MM.1S (cell line): Measurements from ENCODE around the gene BCAR3.

Experiments used
- DNase-seq: peaks from one replicate; pipeline ENCODE4 v3.0.0-alpha.2; 2015
- H2AFZ ChIP-seq: fragments of 300-600 bp; sonication (generic); 2 replicates; pipeline ENCODE4 v1.6.0; 2016; ENCODE audit warnings: antibody characterized with exemption, low read length
- H3F3A ChIP-seq: fragments of 300-600 bp; sonication (generic); 2 replicates; pipeline ENCODE4 v1.6.1; 2016; ENCODE audit warnings: mild to moderate bottlenecking, antibody characterized with exemption, low read length, moderate library complexity, mixed read lengths; ENCODE audit not compliant: insufficient read depth
- H3K27ac ChIP-seq: fragments of 300-600 bp; sonication (generic); 2 replicates; pipeline ENCODE4 v1.5.1; 2016; ENCODE audit warnings: mild to moderate bottlenecking, low read length
- H3K27me3 ChIP-seq: fragments of 300-600 bp; sonication (generic); replicated peaks from 2 replicates; pipeline ENCODE4 v1.6.0; 2016; ENCODE audit warnings: low read length; ENCODE audit not compliant: insufficient read depth
- H3K36me3 ChIP-seq: fragments of 300-600 bp; sonication (generic); replicated peaks from 2 replicates; pipeline ENCODE4 v1.6.1; 2016; ENCODE audit warnings: mild to moderate bottlenecking, low read length, mixed read lengths; ENCODE audit not compliant: insufficient read depth
- H3K4me1 ChIP-seq: fragments of 300-600 bp; sonication (generic); 2 replicates; pipeline ENCODE4 v1.6.1; 2016; ENCODE audit warnings: low read length, mixed read lengths
- H3K4me2 ChIP-seq: fragments of 300-600 bp; sonication (generic); 2 replicates; pipeline ENCODE4 v1.6.0; 2016; ENCODE audit warnings: low read depth, low read length
- H3K4me3 ChIP-seq: fragments of 300-600 bp; sonication (generic); 2 replicates; pipeline ENCODE4 v1.5.1; 2016; ENCODE audit warnings: low read length, mixed read lengths
- H3K79me2 ChIP-seq: fragments of 300-600 bp; sonication (generic); 2 replicates; pipeline ENCODE4 v1.6.1; 2016; ENCODE audit warnings: mixed run types, low read length, mixed read lengths
- H3K9ac ChIP-seq: fragments of 300-600 bp; sonication (generic); 2 replicates; pipeline ENCODE4 v1.6.1; 2016; ENCODE audit warnings: low read length, mixed read lengths
- H3K9me2 ChIP-seq: fragments of 300-600 bp; sonication (generic); replicated peaks from 2 replicates; pipeline ENCODE4 v1.6.1; 2016; ENCODE audit warnings: mild to moderate bottlenecking, low read length, mixed read lengths; ENCODE audit not compliant: insufficient read depth
- H3K9me3 ChIP-seq: fragments of 300-600 bp; sonication (generic); replicated peaks from 2 replicates; pipeline ENCODE4 v1.6.1; 2016; ENCODE audit warnings: mild to moderate bottlenecking, low read length, mixed read lengths; ENCODE audit not compliant: insufficient read depth
- H4K20me1 ChIP-seq: fragments of 300-600 bp; sonication (generic); 2 replicates; pipeline ENCODE4 v1.6.1; 2016; ENCODE audit warnings: mild to moderate bottlenecking, low read length, moderate library complexity, mixed read lengths; ENCODE audit not compliant: insufficient read depth
- CTCF ChIP-seq: fragments of 300-600 bp; sonication (generic); IDR thresholded peaks from 2 replicates; pipeline ENCODE4 v1.5.1; 2016; ENCODE audit warnings: antibody characterized with exemption, low read length, mixed read lengths
- EZH2 ChIP-seq: fragments of 300-600 bp; sonication (generic); optimal IDR thresholded peaks from 2 replicates; pipeline ENCODE3; 2017; ENCODE audit warnings: low read depth, mild to moderate bottlenecking, antibody characterized with exemption, low read length, mixed read lengths
- EZH2phosphoT487 ChIP-seq: fragments of 300-600 bp; sonication (generic); IDR thresholded peaks from 2 replicates; pipeline ENCODE4 v1.6.1; 2018; ENCODE audit warnings: antibody characterized with exemption, low read length

Gene BCAR3

GRCh38 chr1:93605812-93606512 is 75.7 kb downstream of the BCAR3 start:
- TF ChIP-seq EZH2phosphoT487, result no peak
- TF ChIP-seq EZH2, result no peak
- no peak for TF ChIP-seq CTCF
- Histone ChIP-seq H4K20me1 (no peaks in the 10 kb centered on the region), H3K4me1 (no peaks in the 10 kb centered on the region), H3K4me3 (no peak overlapping the region), H3K9ac (no peak overlapping the region), H3K27ac (no peak overlapping the region), H3K9me3 (no peaks in the 10 kb centered on the region), H3K4me2 (no peak overlapping the region), H2AFZ (no peak overlapping the region), H3K36me3 (no peaks in the 10 kb centered on the region), H3K79me2 (no peaks in the 10 kb centered on the region), H3K27me3 (no peaks in the 10 kb centered on the region), H3K9me2 (no peaks in the 10 kb centered on the region), H3F3A (no peaks in the 10 kb centered on the region)
- DNase-seq, result no peak

- H3K9me2 ChIP-seq, result no peaks in the 10 kb centered on the region
- TF ChIP-seq CTCF, result no peak
- H3K4me1 ChIP-seq, result no peaks in the 10 kb centered on the region
- H2AFZ ChIP-seq, result no peak overlapping the region
- H3F3A ChIP-seq, result no peaks in the 10 kb centered on the region
- no peaks in the 10 kb centered on the region for H3K9me3 ChIP-seq
- no peaks in the 10 kb centered on the region for H4K20me1 ChIP-seq
- no peak for DNase-seq
- no peaks in the 10 kb centered on the region for H3K36me3 ChIP-seq
- no peak overlapping the region for H3K9ac ChIP-seq
- no peak overlapping the region for H3K4me2 ChIP-seq
- no peaks in the 10 kb centered on the region for H3K79me2 ChIP-seq
- no peak overlapping the region for H3K4me3 ChIP-seq
- no peaks in the 10 kb centered on the region for H3K27me3 ChIP-seq
- no peak overlapping the region for H3K27ac ChIP-seq
Measured at GRCh38 chr1:93605026-93605568, 76.5 kb downstream of the BCAR3 start.

GRCh38 chr1:93604411-93604810 is 77.2 kb downstream of the BCAR3 start:
- Histone ChIP-seq H3K4me2 (no peak overlapping the region), H3K27me3 (no peaks in the 10 kb centered on the region)

More at GRCh38 chr1:93604411-93604810, 77.2 kb downstream of the BCAR3 start:
- Histone ChIP-seq H3F3A (no peaks in the 10 kb centered on the region), H3K9me2 (no peaks in the 10 kb centered on the region), H3K9me3 (no peaks in the 10 kb centered on the region), H3K36me3 (no peaks in the 10 kb centered on the region), H3K4me3 (no peak overlapping the region), H3K79me2 (no peaks in the 10 kb centered on the region), H3K4me1 (no peaks in the 10 kb centered on the region), H4K20me1 (no peaks in the 10 kb centered on the region), H2AFZ (no peak overlapping the region), H3K27ac (no peak overlapping the region), H3K9ac (no peak overlapping the region)
- DNase-seq, result no peak
- TF ChIP-seq EZH2, result no peak
- TF ChIP-seq CTCF, result no peak
- TF ChIP-seq EZH2phosphoT487, result no peak
